GM21526 (cell line): Measurements from ENCODE around the gene CEP170B.

Experiments used
- ATAC-seq: cut with Tn5 transposase; IDR thresholded peaks from one replicate; pipeline ENCODE4 v1.9.1; 2021; ENCODE audit warnings: moderate library complexity; ENCODE audit not compliant: unreplicated experiment, low FRiP score

The CEP170B gene

GRCh38 chr14:104928391-104929133 lies 63.5 kb downstream of the CEP170B start:
- no peak for ATAC-seq

GRCh38 chr14:104929268-104930230 lies 64.5 kb downstream of the CEP170B start:
- ATAC-seq = no peak

GRCh38 chr14:104930526-104931303 lies 65.6 kb downstream of the CEP170B start:
- ATAC-seq = no peak

GRCh38 chr14:104931304-104931770 lies 66.3 kb downstream of the CEP170B start:
- no peak for ATAC-seq

GRCh38 chr14:104931771-104932675 lies 67.0 kb downstream of the CEP170B start:
- no peak for ATAC-seq

- no peak for ATAC-seq
Measured at GRCh38 chr14:104932676-104933631, 67.9 kb downstream of the CEP170B start.

- no peak for ATAC-seq
Measured at GRCh38 chr14:104933746-104934733, 69.0 kb downstream of the CEP170B start.

- ATAC-seq = no peak
Measured at GRCh38 chr14:104935026-104935650, 70.1 kb downstream of the CEP170B start.

- ATAC-seq = no peak
Measured at GRCh38 chr14:104935955-104936354, 70.9 kb downstream of the CEP170B start.

- ATAC-seq = no peak
Measured at GRCh38 chr14:104936361-104937155, 71.5 kb downstream of the CEP170B start.

- ATAC-seq = no peak
Measured at GRCh38 chr14:104937161-104937560, 72.1 kb downstream of the CEP170B start.

GRCh38 chr14:104937694-104938365 lies 72.8 kb downstream of the CEP170B start:
- ATAC-seq = no peak

GRCh38 chr14:104938436-104938835 lies 73.4 kb downstream of the CEP170B start:
- no peak for ATAC-seq

- no peak for ATAC-seq
Measured at GRCh38 chr14:104938960-104939359, 73.9 kb downstream of the CEP170B start.

- ATAC-seq = no peak
Measured at GRCh38 chr14:104939666-104940410, 74.8 kb downstream of the CEP170B start.
